ENCODE measurements around the gene IL4R. TPM values are rescaled to one million over a fixed set of nuclear protein-coding genes. Genes with fewer than 3 reads are reported as not detected.

IL4R gene
- total and polyA plus RNA-seq, 2 of the 8 experiments (the other 6 are each of a cell fraction or from before 2014, with no cell fraction given) = 29.1 to 29.4 TPM

DNA sequence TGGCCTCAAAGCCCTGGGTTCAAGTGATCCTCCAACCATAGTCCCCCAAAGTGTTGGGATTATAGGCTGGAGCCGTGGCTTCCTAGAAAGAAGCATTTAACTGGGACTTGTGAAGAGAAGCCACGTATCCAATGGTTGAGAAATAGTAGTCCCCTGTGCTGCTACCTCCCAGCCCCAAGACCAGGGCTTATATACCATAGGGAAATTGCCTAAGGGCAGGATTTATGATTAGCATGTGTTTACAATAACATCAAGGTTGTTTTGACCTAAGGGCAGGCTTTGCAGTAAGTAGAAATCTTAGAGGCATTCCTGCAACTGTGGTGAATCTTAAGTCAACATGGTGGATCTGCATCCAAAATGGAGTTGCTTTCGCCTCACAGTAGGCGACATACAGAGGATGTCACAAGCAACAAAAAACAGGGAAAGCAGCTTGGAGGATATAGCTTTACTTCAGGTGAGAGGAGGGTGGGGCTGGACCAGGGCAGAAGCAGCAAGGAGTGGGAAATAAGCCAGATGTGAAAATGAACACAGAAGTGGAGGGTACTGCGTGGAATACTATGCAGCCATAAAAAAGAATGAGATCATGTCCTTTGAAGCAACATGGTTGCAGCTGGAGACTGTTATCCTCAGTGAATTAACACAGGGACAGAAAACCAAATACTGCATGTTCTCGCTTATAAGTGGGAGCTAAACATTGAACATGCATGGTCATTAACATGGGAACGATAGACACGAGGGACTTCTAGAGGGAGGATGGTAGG lies 26.5 kb upstream of the IL4R start:
- Histone ChIP-seq H3K9ac (replicated peaks in 1 of 4; ENCODE audit: extremely low read depth in 1 of 4, low read depth in 3 of 4, low read length in 3 of 4) (no peak overlapping the region), H2BK12ac (ENCODE audit: low read depth, low read length) (no peak overlapping the region), H3K79me2 (ENCODE audit: control insufficient read depth in 1 of 2, insufficient read depth in 2 of 2, low read length in 2 of 2) (no peaks in the 10 kb centered on the region), H3K4me2 (ENCODE audit: insufficient read depth in 1 of 2, low read depth in 2 of 2, low read length in 2 of 2) (no peak overlapping the region), H4K8ac (ENCODE audit: extremely low read depth, insufficient read depth, low read length) (no peak overlapping the region), H3K23me2 (ENCODE audit: low read depth, low read length) (no peaks in the 10 kb centered on the region), H3K36me3 (ENCODE audit: control insufficient read depth in 2 of 4, insufficient read depth in 4 of 4, low read length in 3 of 4) (no peaks in the 10 kb centered on the region), H3K18ac (ENCODE audit: extremely low read depth, low read length) (no peak overlapping the region), H2BK15ac (ENCODE audit: low read length) (no peak overlapping the region), H2BK5ac (ENCODE audit: low read depth, low read length) (no peak overlapping the region), H3K4ac (replicated peaks; ENCODE audit: insufficient read length, low read depth, low read length) (no peak overlapping the region), H2BK120ac (replicated peaks; ENCODE audit: low read depth, low read length) (no peak overlapping the region), H3K14ac (ENCODE audit: insufficient read length) (no peak overlapping the region), H3K9me3 (ENCODE audit: insufficient read depth in 2 of 2, low read depth in 1 of 2, low read length in 1 of 2) (no peaks in the 10 kb centered on the region), H3K27ac (ENCODE audit: low read depth, low read length) (no peak overlapping the region), H2BK20ac (ENCODE audit: low read length) (no peak overlapping the region), H3K79me1 (ENCODE audit: low read depth, low read length) (no peaks in the 10 kb centered on the region), H3K56ac (replicated peaks; ENCODE audit: insufficient read length, low read depth, low read length) (no peak overlapping the region), H3K4me1 (replicated peaks in 1 of 4; ENCODE audit: control insufficient read depth in 3 of 4, insufficient read depth in 4 of 4, low read length in 3 of 4) (no peaks in the 10 kb centered on the region), H4K91ac (replicated peaks; ENCODE audit: insufficient read length, low read length) (no peak overlapping the region), H2AK5ac (ENCODE audit: low read depth, low read length) (no peak overlapping the region), H4K5ac (ENCODE audit: insufficient read length, low read depth, low read length) (no peak overlapping the region), H2AFZ (ENCODE audit: low read length) (no peak overlapping the region), H3K27me3 (replicated peaks in 1 of 4; ENCODE audit: control insufficient read depth in 3 of 4, extremely low read depth in 1 of 4, insufficient read depth in 3 of 4, low read length in 3 of 4) (no peaks in the 10 kb centered on the region), H3K4me3 (ENCODE audit: extremely low read depth in 1 of 4, insufficient read depth in 2 of 4, low read depth in 3 of 4, low read length in 4 of 4) (no peak overlapping the region), H4K20me1 (replicated peaks in 1 of 2; ENCODE audit: control insufficient read depth in 1 of 2, insufficient read depth in 2 of 2, low read length in 2 of 2) (no peaks in the 10 kb centered on the region), H3K23ac (ENCODE audit: insufficient read length) (no peak overlapping the region)
- 92% methylated on average over 8 of the region's 8 CpGs; no CpG with 5 or more reads in 1 of the 2 experiments for WGBS, 2 experiments (ENCODE audit: extremely low coverage in 1 of 2, insufficient coverage in 1 of 2, insufficient read length in 1 of 2, insufficient replicate concordance in 2 of 2, low coverage in 1 of 2, low lambda C conversion rate in 2 of 2, missing lambda C conversion rate in 1 of 2)
- FAIRE-seq (no peak), DNase-seq (ENCODE audit: low read depth in 1 of 2, low spot score in 2 of 2) (no peak)
- CTCF ChIA-PET (ENCODE audit: partially characterized antibody) = interaction anchor here (0.6 to 1.0 kb wide), 3 partner anchors 10 to 88 kb away, joined by 3 to 4 read pairs (median 3); no protein-coding TSS in a partner anchor
- no peak for TF ChIP-seq POLR2AphosphoS5 (IDR thresholded peaks at IDR 0.05; ENCODE audit: low read depth, low read length)
- POLR2A ChIA-PET (ENCODE audit: partially characterized antibody) = interaction anchor here (0.8 kb wide), 1 partner anchor 17 kb away, joined by 5 read pairs; no protein-coding TSS in a partner anchor

Measured in H1 (cell line).